KMS-11 (cell line): Measurements from ENCODE around the gene C2orf72.

Experiments used
- H2AFZ ChIP-seq: fragments of 200-600 bp; sonication (generic); 2 replicates; pipeline ENCODE4 v1.6.1; 2016; ENCODE audit warnings: antibody characterized with exemption, mixed run types, low read depth
- H3K27ac ChIP-seq: fragments of 200-600 bp; sonication (generic); 2 replicates; pipeline ENCODE4 v1.6.1; 2016; ENCODE audit warnings: mild to moderate bottlenecking, mixed run types
- H3K27me3 ChIP-seq: fragments of 200-600 bp; sonication (generic); 2 replicates; pipeline ENCODE4 v1.6.1; 2017; ENCODE audit warnings: mild to moderate bottlenecking, low read depth, mixed run types, moderate library complexity; ENCODE audit not compliant: insufficient read depth
- H3K36me3 ChIP-seq: fragments of 200-600 bp; sonication (generic); 2 replicates; pipeline ENCODE4 v1.6.1; 2017; ENCODE audit warnings: mild to moderate bottlenecking, mixed run types; ENCODE audit not compliant: insufficient read depth
- H3K4me1 ChIP-seq: fragments of 200-600 bp; sonication (generic); 2 replicates; pipeline ENCODE4 v1.6.1; 2016; ENCODE audit warnings: mild to moderate bottlenecking, low read depth, mixed run types; ENCODE audit not compliant: poor library complexity, severe bottlenecking
- H3K4me2 ChIP-seq: fragments of 200-600 bp; sonication (generic); 2 replicates; pipeline ENCODE4 v1.7.0; 2016; ENCODE audit warnings: mild to moderate bottlenecking, mixed run types
- H3K4me3 ChIP-seq: fragments of 200-600 bp; sonication (generic); IDR thresholded peaks from 2 replicates; pipeline ENCODE4 v1.6.1; 2017; ENCODE audit warnings: low read depth, low read length, mixed read lengths; ENCODE audit not compliant: insufficient read depth
- H3K79me2 ChIP-seq: fragments of 200-600 bp; sonication (generic); 2 replicates; pipeline ENCODE4 v1.6.1; 2016; ENCODE audit warnings: low read depth, mixed run types; ENCODE audit not compliant: insufficient read depth
- H3K9ac ChIP-seq: fragments of 200-600 bp; sonication (generic); 2 replicates; pipeline ENCODE4 v1.6.1; 2016; ENCODE audit warnings: mild to moderate bottlenecking, mixed run types
- H4K20me1 ChIP-seq: fragments of 200-600 bp; sonication (generic); 2 replicates; pipeline ENCODE4 v1.6.1; 2016; ENCODE audit warnings: mild to moderate bottlenecking, mixed run types; ENCODE audit not compliant: insufficient read depth
- TF ChIP-seq, protein P1 (sequence below): fragments of 200-600 bp; sonication (generic); conservative IDR thresholded peaks from 2 replicates; pipeline ENCODE4 v1.6.1; 2017; ENCODE audit warnings: low read depth, mild to moderate bottlenecking, antibody characterized with exemption, low read length, moderate library complexity, mixed read lengths

Gene C2orf72

DNA sequence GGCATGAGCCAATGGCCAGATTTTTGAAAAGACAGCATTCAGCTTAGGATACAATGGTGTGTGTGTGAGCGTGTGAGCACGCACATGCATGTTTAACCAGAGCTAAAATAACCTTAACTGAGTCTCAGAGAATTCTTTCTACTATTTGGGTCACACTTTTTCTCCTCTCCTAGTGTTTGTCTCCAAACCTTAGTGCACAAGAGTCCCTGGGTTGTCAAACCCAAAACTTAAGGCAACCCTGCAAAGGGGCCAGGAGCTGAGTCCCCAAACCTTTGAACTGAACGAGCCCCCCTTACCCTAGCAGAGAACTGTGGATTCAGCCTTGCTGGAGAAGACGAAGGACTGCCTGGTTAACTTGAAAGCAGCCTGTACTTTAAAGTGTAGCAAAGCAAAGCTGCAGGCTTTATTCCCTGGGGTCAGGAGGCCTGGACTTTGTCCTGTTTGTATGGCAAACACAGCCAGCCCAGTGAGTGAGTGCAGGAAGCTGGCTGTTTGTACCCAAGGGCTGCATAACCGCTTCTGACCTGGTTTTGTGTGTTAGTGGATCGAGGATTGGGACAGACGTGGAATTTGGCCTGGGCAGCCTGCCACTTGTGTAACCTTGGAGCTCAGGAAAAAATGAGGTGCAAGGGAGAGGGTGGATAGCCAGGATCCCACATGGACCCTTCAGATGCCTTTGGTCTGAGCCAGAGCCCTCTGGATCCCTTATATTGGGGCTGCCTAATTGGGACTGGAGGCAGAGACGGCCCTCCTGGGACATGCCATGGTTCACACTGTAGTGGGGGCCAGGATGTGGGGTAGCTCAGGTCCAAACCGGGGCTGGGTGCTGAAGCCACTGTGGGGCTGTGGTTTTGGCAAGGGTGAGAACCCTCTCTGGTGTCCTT, 12.9 kb downstream of the C2orf72 start:
- H3K9ac ChIP-seq: no peak overlapping the region
- no peaks in the 10 kb centered on the region for H3K79me2 ChIP-seq
- peaks cover 17% of the 10 kb centered on the region for H3K4me1 ChIP-seq
- no peak overlapping the region for H3K4me3 ChIP-seq
- no peaks in the 10 kb centered on the region for H3K27me3 ChIP-seq
- H4K20me1 ChIP-seq: no peaks in the 10 kb centered on the region
- no peak overlapping the region for H3K27ac ChIP-seq
- TF ChIP-seq, protein P1, sequence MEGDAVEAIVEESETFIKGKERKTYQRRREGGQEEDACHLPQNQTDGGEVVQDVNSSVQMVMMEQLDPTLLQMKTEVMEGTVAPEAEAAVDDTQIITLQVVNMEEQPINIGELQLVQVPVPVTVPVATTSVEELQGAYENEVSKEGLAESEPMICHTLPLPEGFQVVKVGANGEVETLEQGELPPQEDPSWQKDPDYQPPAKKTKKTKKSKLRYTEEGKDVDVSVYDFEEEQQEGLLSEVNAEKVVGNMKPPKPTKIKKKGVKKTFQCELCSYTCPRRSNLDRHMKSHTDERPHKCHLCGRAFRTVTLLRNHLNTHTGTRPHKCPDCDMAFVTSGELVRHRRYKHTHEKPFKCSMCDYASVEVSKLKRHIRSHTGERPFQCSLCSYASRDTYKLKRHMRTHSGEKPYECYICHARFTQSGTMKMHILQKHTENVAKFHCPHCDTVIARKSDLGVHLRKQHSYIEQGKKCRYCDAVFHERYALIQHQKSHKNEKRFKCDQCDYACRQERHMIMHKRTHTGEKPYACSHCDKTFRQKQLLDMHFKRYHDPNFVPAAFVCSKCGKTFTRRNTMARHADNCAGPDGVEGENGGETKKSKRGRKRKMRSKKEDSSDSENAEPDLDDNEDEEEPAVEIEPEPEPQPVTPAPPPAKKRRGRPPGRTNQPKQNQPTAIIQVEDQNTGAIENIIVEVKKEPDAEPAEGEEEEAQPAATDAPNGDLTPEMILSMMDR: no peak
- no peak overlapping the region for H3K4me2 ChIP-seq
- H2AFZ ChIP-seq: no peak overlapping the region
- H3K36me3 ChIP-seq: no peaks in the 10 kb centered on the region

DNA sequence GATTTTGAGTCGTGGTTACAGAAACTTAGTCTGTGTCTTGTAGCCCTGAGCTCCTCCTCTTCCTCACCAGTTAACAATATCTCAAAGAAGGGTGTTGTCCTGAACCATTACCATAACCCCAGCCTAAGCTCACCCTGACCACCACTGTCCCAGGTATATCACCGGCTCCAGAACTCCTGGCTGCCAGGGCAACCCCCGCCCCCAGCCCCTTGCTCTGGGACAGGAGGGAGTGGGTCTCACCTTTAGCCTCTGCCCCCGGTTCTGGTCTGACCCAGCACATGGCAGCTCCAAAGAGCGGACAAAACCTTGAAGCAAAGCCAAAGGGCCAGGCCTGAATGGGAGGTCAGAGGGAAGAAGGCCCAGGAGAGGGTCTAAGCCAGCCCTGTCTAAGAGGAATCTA, 13.8 kb downstream of the C2orf72 start:
- Histone ChIP-seq H4K20me1 (no peaks in the 10 kb centered on the region), H3K4me2 (no peak overlapping the region), H2AFZ (no peak overlapping the region), H3K36me3 (no peaks in the 10 kb centered on the region), H3K79me2 (no peaks in the 10 kb centered on the region), H3K9ac (no peak overlapping the region), H3K4me3 (no peak overlapping the region), H3K27ac (no peak overlapping the region), H3K27me3 (no peaks in the 10 kb centered on the region), H3K4me1 (peaks cover 22% of the 10 kb centered on the region)
- TF ChIP-seq, protein P1: no peak

DNA sequence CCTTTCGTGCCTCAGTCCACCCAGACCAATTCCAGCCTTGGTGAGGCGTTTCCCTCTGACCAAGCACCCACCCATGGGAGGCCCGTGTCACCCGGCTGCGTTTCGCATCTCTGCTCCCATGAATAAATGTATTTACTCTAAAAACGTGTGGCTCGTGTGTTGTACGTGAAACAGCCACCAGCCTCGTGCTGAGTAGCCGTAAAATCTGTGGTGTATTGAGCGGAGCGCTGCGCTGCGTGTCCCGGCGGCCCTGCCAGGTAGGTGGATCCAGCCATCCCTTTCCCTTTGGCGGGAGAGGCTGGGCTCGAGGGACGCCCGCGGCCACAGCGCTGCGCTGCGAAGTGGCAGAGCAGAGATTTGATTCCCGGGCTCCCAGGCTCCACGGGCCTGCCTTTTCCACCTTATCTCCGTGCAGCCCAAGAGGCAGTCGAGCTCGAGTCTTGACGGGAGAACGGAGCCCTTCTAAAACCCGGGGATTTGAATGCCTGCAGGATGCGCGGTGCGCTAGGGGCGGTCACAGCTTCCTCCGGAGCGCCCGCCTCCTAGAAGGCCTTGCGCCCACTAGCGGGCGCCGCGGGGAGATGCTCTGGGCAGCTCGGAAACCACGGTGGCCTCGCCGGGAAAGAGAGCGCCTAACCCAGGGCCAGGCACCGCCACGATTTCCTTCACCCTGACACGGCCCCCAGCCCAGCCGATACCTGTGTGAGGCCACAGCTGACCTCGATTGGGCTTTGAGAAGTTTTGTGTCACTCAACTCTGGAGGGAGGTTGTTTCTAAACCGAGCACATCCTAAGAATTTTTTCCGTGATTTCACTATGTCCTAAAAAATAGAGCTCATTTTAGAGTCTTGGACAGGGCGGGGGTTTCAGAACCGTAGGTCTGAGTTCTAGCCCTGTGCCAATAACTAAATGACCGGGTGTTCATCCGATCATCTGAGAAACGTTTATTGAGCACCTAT, 15.4 kb downstream of the C2orf72 start:
- TF ChIP-seq, protein P1: peak; percentile 80
- no peak overlapping the region; the same call in 1 of the 2 replicates for H3K27ac ChIP-seq
- no peaks in the 10 kb centered on the region for H4K20me1 ChIP-seq

GRCh38 chr2:231053846-231054245, 16.5 kb downstream of the C2orf72 start:
- peaks cover 35% of the 10 kb centered on the region for H3K4me1 ChIP-seq
- H3K4me3 ChIP-seq: no peak overlapping the region
- no peak overlapping the region for H3K4me2 ChIP-seq
- H2AFZ ChIP-seq: peak overlapping the region; percentile 97; the same call in 1 of the 2 replicates
- H3K9ac ChIP-seq: no peak overlapping the region
- TF ChIP-seq, protein P1: no peak
- H3K36me3 ChIP-seq: no peaks in the 10 kb centered on the region
- H4K20me1 ChIP-seq: no peaks in the 10 kb centered on the region; the same call in 1 of the 2 replicates
- H3K79me2 ChIP-seq: peaks cover 21% of the 10 kb centered on the region
- H3K27me3 ChIP-seq: no peaks in the 10 kb centered on the region
- no peak overlapping the region for H3K27ac ChIP-seq

More for the DNA sequence above, 15.4 kb downstream of the C2orf72 start:
- H3K9ac ChIP-seq: peak overlapping the region; percentile 35; the same call in 1 of the 2 replicates
- H3K4me2 ChIP-seq: peak overlapping the region; percentile 61
- H3K79me2 ChIP-seq: peaks cover 10% of the 10 kb centered on the region
- H3K27me3 ChIP-seq: no peaks in the 10 kb centered on the region
- H3K4me3 ChIP-seq: peak overlapping the region; percentile 93
- peak overlapping the region; percentile 97 for H2AFZ ChIP-seq
- H3K4me1 ChIP-seq: peaks cover 24% of the 10 kb centered on the region
- H3K36me3 ChIP-seq: no peaks in the 10 kb centered on the region
